ENCODE results near the gene MAPT. TPM values are rescaled to one million over a fixed set of nuclear protein-coding genes. Genes with fewer than 3 reads are reported as not detected.

Gene MAPT
- total and polyA plus RNA-seq, 4 donors: 0.27 to 3.8 (median 1.8) TPM

DNA sequence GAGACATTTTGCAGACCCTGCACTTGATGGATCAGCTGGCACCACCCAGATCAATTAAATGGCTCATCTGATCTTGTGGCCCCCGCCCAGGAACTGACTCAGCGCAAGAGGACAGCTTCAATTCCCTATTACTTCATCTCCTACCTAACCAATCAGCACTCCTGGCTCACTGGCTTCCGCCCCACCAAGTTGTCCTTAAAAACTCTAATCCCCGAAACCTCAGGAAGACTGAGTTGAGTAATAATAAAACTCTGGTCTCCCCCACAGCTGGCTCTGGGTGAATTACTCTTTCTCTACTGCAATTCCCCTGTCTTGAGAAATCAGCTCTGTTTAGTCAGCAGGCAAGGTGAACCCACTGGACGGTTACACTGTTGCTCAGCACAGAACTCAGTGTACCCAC, 26.1 kb upstream of the MAPT start:
- H3K4me3 ChIP-seq: no peak overlapping the region
- H3K27me3 ChIP-seq (ENCODE audit: control insufficient read depth in 3 of 3, insufficient read depth in 3 of 3, low read length in 2 of 3): peaks cover 0 to 6% (median 5%) of the 10 kb centered on the region in 3 donors
- H3K9me3 ChIP-seq (ENCODE audit: control insufficient read depth in 4 of 4, insufficient read depth in 3 of 4, low read length in 3 of 4): no peaks in the 10 kb centered on the region
- no peak overlapping the region for H3K27ac ChIP-seq (ENCODE audit: low read depth in 1 of 2, low read length in 1 of 2)
- TF ChIP-seq, protein P1, sequence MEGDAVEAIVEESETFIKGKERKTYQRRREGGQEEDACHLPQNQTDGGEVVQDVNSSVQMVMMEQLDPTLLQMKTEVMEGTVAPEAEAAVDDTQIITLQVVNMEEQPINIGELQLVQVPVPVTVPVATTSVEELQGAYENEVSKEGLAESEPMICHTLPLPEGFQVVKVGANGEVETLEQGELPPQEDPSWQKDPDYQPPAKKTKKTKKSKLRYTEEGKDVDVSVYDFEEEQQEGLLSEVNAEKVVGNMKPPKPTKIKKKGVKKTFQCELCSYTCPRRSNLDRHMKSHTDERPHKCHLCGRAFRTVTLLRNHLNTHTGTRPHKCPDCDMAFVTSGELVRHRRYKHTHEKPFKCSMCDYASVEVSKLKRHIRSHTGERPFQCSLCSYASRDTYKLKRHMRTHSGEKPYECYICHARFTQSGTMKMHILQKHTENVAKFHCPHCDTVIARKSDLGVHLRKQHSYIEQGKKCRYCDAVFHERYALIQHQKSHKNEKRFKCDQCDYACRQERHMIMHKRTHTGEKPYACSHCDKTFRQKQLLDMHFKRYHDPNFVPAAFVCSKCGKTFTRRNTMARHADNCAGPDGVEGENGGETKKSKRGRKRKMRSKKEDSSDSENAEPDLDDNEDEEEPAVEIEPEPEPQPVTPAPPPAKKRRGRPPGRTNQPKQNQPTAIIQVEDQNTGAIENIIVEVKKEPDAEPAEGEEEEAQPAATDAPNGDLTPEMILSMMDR (IDR thresholded peaks at IDR 0.05; ENCODE audit: control extremely low read depth, extremely low read depth): no peak
- no peak overlapping the region for H3K9ac ChIP-seq (ENCODE audit: insufficient read depth in 1 of 2, low read length in 2 of 2)
- ATAC-seq (ENCODE audit: insufficient read depth, low FRiP score) (no peak), DNase-seq (no peak)
- no peaks in the 10 kb centered on the region for H3K36me3 ChIP-seq (ENCODE audit: control insufficient read depth in 4 of 4, insufficient read depth in 4 of 4, low read length in 4 of 4)
- WGBS, 2 donors: 50 to 55% methylated on average over 5 of the region's 5 CpGs
- no peaks in the 10 kb centered on the region for H3K4me1 ChIP-seq (ENCODE audit: control insufficient read depth in 5 of 5, insufficient read depth in 5 of 5, low read length in 5 of 5)

DNA sequence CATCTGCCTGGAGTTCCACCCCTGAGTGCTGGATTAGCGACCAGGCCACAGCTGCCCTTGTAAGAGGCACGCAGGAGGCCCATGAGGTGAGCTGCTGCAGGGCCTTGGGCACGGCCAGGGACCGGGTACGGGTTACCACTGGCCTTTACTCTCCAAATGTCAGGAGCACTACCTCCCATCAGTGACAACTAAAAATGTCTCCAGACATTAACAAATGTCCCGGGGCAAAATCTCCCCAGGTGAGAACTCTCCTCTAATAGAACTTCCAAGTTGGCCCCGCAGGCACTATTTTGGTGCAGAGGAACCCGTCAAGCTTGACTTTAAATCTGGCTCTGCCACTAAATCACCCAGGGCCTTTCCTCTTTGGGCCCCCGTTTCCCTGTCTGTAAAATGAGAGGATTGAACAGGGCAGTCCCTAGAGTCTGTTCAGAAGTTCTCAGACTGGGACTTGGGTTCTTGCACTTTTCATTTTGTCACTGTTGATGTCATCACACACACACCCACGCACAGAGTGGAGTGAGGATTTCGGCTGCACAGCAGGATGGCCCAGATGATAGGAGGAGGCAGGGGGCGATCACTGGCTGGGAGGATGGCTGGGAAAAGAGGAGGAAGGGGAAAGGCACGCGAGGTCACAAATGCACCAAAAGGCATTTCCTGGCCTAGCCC, 24.5 kb upstream of the MAPT start:
- H3K4me3 ChIP-seq: no peak overlapping the region
- no peak overlapping the region for H3K27ac ChIP-seq (ENCODE audit: low read depth in 1 of 2, low read length in 1 of 2)
- no peaks in the 10 kb centered on the region for H3K36me3 ChIP-seq (ENCODE audit: control insufficient read depth in 4 of 4, insufficient read depth in 4 of 4, low read length in 4 of 4)
- TF ChIP-seq, protein P1 (IDR thresholded peaks at IDR 0.05; ENCODE audit: control extremely low read depth, extremely low read depth): no peak
- ATAC-seq (ENCODE audit: insufficient read depth, low FRiP score): no peak
- DNase-seq: no peak
- 63 to 74% methylated on average over 14 of the region's 14 CpGs for WGBS, 2 donors
- H3K9ac ChIP-seq (ENCODE audit: insufficient read depth in 1 of 2, low read length in 2 of 2): no peak overlapping the region
- H3K4me1 ChIP-seq (ENCODE audit: control insufficient read depth in 5 of 5, insufficient read depth in 5 of 5, low read length in 5 of 5): no peaks in the 10 kb centered on the region
- H3K27me3 ChIP-seq (ENCODE audit: control insufficient read depth in 3 of 3, insufficient read depth in 3 of 3, low read length in 2 of 3): peaks cover 0 to 3% (median 2%) of the 10 kb centered on the region in 3 donors
- H3K9me3 ChIP-seq (ENCODE audit: control insufficient read depth in 4 of 4, insufficient read depth in 3 of 4, low read length in 3 of 4): no peaks in the 10 kb centered on the region

DNA sequence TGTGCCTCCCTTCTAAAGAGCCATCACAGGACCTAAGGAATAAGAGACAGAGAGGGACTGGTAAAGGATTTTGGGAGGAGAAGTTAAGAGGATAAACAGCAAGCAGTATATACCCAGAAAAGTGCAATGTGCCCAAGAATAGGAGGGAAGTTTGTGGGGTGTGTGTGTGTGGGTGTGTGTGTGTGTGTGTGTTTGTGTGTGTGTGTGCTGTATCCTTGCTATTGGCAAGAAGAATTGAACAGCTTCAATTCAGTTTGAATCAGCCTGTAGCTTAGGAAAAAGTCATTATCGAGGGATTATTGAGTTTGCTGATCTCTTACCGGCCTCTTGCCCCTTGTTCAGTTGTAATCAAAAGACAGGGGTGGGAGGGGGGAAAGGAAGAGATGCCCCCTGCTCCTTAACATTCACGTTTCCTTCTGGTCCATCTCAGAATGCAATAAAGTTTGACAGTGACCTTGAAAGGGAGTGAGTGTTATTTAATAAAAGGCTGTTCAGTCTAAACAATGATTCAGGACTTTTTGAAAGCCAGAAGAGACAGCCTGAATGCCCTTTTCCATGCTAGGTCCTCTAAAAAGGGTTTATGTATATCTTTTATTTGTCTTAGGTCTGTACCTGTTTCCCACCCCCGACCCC, 23.9 kb upstream of the MAPT start:
- Histone ChIP-seq H3K9ac (ENCODE audit: insufficient read depth in 1 of 2, low read length in 2 of 2) (no peak overlapping the region), H3K27ac (ENCODE audit: low read depth in 1 of 2, low read length in 1 of 2) (no peak overlapping the region), H3K36me3 (ENCODE audit: control insufficient read depth in 4 of 4, insufficient read depth in 4 of 4, low read length in 4 of 4) (no peaks in the 10 kb centered on the region), H3K27me3 (ENCODE audit: control insufficient read depth in 3 of 3, insufficient read depth in 3 of 3, low read length in 2 of 3) (no peaks in the 10 kb centered on the region), H3K4me3 (no peak overlapping the region), H3K9me3 (ENCODE audit: control insufficient read depth in 4 of 4, insufficient read depth in 3 of 4, low read length in 3 of 4) (no peaks in the 10 kb centered on the region), H3K4me1 (ENCODE audit: control insufficient read depth in 5 of 5, insufficient read depth in 5 of 5, low read length in 5 of 5) (no peaks in the 10 kb centered on the region)
- ATAC-seq (ENCODE audit: insufficient read depth, low FRiP score) (no peak), DNase-seq (no peak)
- 44 to 47% methylated on average over 4 of the region's 4 CpGs for WGBS, 2 donors
- TF ChIP-seq, protein P1 (IDR thresholded peaks at IDR 0.05; ENCODE audit: control extremely low read depth, extremely low read depth): no peak

All from lung (tissue), 12 donors.